AG09319 (cell line): Measurements from ENCODE around the gene CTRB1.

Experiments
- DNase-seq: peaks from one replicate; pipeline ENCODE4 v3.0.0-alpha.2; 2010; ENCODE audit warnings: low read depth; ENCODE audit errors: extremely low read depth
- CTCF ChIP-seq: IDR thresholded peaks from 2 replicates; pipeline ENCODE4 v1.5.1; 2011; ENCODE audit warnings: low read depth, mild to moderate bottlenecking, inconsistent platforms, low read length, moderate library complexity

Gene CTRB1

DNA sequence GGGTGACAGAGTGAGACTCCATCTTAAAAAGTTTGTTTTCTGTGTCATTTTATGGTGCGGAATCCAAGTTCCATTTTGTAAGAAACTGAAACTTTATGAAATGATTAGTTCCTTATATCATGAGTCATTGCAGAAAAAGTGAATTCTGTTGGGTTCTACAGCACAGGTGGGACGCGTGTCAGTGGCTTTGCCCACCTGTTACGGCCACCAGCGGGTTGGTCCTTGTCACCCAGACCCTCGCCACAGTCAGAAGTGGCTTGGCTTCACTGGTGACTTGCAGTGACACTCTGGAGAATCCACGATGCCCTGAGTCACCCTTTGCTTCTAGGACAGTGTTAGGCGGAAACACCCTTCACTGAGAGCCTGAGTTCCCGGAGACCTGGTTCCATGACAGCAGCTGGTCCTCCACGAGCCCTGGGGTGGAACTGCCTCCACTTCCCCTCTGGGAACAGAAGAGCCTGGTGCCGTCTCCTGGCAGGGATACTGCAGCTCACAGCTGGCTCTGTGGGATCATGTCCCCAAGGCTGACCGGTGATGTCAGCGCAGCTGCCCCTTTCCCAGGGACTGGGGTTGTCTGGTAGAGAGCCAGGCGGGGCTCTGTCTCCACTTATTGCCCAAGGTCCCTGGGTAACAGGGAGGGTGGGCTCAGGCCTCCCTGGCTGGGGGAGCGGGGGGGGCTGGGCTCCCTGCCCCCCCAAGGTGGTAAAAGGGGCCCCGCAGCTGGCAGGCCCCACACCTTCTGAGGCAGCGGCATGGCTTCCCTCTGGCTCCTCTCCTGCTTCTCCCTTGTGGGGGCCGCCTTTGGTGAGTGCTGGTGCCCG is at the start of gene CTRB1:
Gene CTRB1, plus strand, starts transcription at position 733 of the 821 bp plus-strand sequence. Its CDS starts 20 bp downstream, at position 753.
- TF ChIP-seq CTCF, result no peak
- DNase-seq, result no peak

GRCh38 chr16:75169899-75170405 is 48.8 kb upstream of the CTRB1 start:
- no peak for DNase-seq
- TF ChIP-seq CTCF, result no peak

DNA sequence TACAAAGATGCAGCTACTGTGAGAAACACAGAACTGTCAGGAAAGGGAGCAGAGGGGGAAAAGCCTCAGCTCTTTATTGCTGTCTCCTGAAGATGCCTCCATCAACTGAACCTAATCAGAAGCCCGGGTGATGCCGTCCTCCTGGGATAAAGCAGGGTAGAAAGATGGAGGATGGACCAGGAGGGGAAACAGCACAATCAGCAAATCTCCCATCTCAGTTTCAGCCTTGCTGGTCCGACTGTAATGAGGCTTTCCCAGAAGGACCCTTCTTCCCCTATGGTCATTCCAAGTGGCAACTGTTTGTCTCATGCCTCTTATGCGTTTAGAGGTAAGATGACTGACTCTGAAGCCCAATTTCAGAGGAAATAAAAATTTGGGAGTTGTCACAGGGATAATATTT is 46.2 kb upstream of the CTRB1 start:
- no peak for DNase-seq
- TF ChIP-seq CTCF, result no peak

- DNase-seq, result no peak
- no peak for TF ChIP-seq CTCF
Measured at GRCh38 chr16:75175074-75175473, 43.7 kb upstream of the CTRB1 start.

DNA sequence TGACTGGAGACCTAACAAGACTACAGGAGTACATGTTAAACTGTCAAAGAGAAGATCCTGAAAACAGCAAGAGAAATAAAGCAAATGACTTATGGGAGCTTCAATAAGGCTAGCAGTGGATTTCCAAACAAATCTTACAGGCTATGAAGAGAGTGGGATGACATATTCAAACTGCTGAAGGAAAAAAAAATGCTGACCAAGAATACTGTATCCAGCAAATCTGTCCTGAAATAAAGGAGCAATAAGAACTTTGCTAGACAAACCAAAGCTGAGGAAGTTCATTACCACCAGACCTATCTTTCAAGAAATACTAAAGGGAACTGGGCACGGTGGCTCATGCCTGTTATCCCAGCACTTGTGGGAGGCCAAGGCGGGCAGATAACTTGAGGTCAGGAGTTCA is 41.9 kb upstream of the CTRB1 start:
- DNase-seq, result no peak
- TF ChIP-seq CTCF, result no peak

DNA sequence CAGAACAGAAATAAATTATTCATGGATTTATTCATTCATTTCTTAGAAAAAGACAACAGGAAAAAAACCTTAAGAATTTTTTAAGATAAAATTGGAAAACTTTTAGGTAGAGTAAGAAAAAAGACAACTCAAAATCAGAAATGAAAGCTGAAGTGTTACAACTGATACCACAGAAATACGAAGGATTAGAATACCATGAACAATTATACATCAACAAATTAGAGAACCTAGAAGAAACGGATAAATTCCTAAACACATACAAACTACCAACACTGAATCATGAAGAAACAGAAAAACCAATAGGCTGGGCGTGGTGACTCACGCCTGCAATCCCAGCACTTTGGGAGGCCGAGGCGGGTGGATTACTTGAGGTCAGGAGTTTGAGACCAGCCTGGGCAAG is 39.6 kb upstream of the CTRB1 start:
- no peak for TF ChIP-seq CTCF
- DNase-seq, result no peak

- DNase-seq, result no peak
- TF ChIP-seq CTCF, result no peak
Measured at GRCh38 chr16:75181630-75182029, 37.2 kb upstream of the CTRB1 start.
